ENCODE data around the gene MLLT6. TPM values are rescaled to one million over a fixed set of nuclear protein-coding genes. Genes with fewer than 3 reads are reported as not detected.

Gene MLLT6
- total and polyA plus RNA-seq, 2 of the 13 experiments (the other 11 are each of a cell fraction or from before 2014, with no cell fraction given) = 50.7 to 69.5 TPM

GRCh38 chr17:38681096-38681495, 24.0 kb upstream of the MLLT6 start (continued):
- TF ChIP-seq, protein P1, sequence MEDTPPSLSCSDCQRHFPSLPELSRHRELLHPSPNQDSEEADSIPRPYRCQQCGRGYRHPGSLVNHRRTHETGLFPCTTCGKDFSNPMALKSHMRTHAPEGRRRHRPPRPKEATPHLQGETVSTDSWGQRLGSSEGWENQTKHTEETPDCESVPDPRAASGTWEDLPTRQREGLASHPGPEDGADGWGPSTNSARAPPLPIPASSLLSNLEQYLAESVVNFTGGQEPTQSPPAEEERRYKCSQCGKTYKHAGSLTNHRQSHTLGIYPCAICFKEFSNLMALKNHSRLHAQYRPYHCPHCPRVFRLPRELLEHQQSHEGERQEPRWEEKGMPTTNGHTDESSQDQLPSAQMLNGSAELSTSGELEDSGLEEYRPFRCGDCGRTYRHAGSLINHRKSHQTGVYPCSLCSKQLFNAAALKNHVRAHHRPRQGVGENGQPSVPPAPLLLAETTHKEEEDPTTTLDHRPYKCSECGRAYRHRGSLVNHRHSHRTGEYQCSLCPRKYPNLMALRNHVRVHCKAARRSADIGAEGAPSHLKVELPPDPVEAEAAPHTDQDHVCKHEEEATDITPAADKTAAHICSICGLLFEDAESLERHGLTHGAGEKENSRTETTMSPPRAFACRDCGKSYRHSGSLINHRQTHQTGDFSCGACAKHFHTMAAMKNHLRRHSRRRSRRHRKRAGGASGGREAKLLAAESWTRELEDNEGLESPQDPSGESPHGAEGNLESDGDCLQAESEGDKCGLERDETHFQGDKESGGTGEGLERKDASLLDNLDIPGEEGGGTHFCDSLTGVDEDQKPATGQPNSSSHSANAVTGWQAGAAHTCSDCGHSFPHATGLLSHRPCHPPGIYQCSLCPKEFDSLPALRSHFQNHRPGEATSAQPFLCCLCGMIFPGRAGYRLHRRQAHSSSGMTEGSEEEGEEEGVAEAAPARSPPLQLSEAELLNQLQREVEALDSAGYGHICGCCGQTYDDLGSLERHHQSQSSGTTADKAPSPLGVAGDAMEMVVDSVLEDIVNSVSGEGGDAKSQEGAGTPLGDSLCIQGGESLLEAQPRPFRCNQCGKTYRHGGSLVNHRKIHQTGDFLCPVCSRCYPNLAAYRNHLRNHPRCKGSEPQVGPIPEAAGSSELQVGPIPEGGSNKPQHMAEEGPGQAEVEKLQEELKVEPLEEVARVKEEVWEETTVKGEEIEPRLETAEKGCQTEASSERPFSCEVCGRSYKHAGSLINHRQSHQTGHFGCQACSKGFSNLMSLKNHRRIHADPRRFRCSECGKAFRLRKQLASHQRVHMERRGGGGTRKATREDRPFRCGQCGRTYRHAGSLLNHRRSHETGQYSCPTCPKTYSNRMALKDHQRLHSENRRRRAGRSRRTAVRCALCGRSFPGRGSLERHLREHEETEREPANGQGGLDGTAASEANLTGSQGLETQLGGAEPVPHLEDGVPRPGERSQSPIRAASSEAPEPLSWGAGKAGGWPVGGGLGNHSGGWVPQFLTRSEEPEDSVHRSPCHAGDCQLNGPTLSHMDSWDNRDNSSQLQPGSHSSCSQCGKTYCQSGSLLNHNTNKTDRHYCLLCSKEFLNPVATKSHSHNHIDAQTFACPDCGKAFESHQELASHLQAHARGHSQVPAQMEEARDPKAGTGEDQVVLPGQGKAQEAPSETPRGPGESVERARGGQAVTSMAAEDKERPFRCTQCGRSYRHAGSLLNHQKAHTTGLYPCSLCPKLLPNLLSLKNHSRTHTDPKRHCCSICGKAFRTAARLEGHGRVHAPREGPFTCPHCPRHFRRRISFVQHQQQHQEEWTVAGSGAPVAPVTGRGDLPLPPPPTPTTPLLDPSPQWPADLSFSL (CRISPR knock-in tag; IDR thresholded peaks at IDR 0.05) = no peak

DNA sequence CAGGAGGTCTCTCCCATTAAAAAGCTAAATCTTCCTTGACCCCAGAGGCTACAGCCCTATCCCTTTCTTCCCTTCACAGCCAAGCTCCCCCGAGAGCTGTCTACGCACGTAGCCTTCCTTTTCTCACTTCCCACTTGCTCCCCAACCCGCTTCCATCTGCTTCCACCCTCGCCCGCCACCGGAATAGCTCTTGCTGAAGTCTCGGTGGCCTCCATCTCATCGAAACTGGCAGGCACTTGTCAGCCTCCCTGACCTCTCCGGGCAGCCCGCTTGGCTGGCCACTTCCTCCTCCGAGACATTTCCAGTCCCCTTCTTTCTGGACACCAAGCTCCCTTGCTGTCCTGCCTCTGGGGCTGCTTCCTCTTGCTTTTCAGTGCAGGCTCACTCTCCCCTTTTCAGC, 19.6 kb upstream of the MLLT6 start:
- CTCF ChIA-PET (ENCODE audit: low intra/inter-chr PET ratio, low total read pairs) = no interaction called here

More for the DNA sequence above, 19.6 kb upstream of the MLLT6 start:
- intact Hi-C loops (cut with micrococcal nuclease; ENCODE audit: unreplicated experiment) = no loop called here
- FAIRE-seq (no peak), ATAC-seq (peak; percentile 36; the same call in 2 of the 3 replicates), DNase-seq (ENCODE audit: low spot score) (no peak)
- WGBS (ENCODE audit: low lambda C conversion rate) = 44% methylated on average over 12 of the region's 12 CpGs
- H3K4me1 ChIP-seq (ENCODE audit: insufficient read depth, low read length) = peaks cover 25% of the 10 kb centered on the region
- no peaks in the 10 kb centered on the region for H3K36me3 ChIP-seq (replicated peaks in 1 of 2; ENCODE audit: control insufficient read depth in 1 of 2, insufficient read depth in 2 of 2, low read length in 2 of 2)
- no peaks in the 10 kb centered on the region for H3K9me3 ChIP-seq (ENCODE audit: low read length)
- H3K27ac ChIP-seq (ENCODE audit: extremely low read length, insufficient read depth, low read length) = no peak overlapping the region
- in situ Hi-C loops (cut with HindIII; ENCODE audit: extremely low pct_ligation_motif_present, low pct_unique_long_range_greater_than_20kb) = no loop called here
- H3K27me3 ChIP-seq (ENCODE audit: control insufficient read depth in 1 of 2, insufficient read depth in 2 of 2, low read length in 2 of 2) = peaks cover 2 to 16% of the 10 kb centered on the region in 2 experiments; a peak in 4 of 5 replicates
- no peak overlapping the region; the same call in 1 of the 2 replicates for H3K9ac ChIP-seq (ENCODE audit: insufficient read depth, low read depth, low read length)
- TF ChIP-seq, protein P2, sequence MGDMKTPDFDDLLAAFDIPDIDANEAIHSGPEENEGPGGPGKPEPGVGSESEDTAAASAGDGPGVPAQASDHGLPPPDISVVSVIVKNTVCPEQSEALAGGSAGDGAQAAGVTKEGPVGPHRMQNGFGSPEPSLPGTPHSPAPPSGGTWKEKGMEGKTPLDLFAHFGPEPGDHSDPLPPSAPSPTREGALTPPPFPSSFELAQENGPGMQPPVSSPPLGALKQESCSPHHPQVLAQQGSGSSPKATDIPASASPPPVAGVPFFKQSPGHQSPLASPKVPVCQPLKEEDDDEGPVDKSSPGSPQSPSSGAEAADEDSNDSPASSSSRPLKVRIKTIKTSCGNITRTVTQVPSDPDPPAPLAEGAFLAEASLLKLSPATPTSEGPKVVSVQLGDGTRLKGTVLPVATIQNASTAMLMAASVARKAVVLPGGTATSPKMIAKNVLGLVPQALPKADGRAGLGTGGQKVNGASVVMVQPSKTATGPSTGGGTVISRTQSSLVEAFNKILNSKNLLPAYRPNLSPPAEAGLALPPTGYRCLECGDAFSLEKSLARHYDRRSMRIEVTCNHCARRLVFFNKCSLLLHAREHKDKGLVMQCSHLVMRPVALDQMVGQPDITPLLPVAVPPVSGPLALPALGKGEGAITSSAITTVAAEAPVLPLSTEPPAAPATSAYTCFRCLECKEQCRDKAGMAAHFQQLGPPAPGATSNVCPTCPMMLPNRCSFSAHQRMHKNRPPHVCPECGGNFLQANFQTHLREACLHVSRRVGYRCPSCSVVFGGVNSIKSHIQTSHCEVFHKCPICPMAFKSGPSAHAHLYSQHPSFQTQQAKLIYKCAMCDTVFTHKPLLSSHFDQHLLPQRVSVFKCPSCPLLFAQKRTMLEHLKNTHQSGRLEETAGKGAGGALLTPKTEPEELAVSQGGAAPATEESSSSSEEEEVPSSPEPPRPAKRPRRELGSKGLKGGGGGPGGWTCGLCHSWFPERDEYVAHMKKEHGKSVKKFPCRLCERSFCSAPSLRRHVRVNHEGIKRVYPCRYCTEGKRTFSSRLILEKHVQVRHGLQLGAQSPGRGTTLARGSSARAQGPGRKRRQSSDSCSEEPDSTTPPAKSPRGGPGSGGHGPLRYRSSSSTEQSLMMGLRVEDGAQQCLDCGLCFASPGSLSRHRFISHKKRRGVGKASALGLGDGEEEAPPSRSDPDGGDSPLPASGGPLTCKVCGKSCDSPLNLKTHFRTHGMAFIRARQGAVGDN (CRISPR knock-in tag; IDR thresholded peaks at IDR 0.05) = peak; percentile 16; the same call in 1 of the 2 replicates
- no peak for TF ChIP-seq NFYB (CRISPR knock-in tag; IDR thresholded peaks at IDR 0.05)
- no peaks in the 10 kb centered on the region for H4K20me1 ChIP-seq (ENCODE audit: insufficient read depth, low read length)
- no TSS peak for BruUV-seq (replicated peaks)
- POLR2A ChIA-PET = interaction anchor here (0.6 to 1.7 kb wide), 3 partner anchors 18 to 67 kb away, joined by 3 read pairs; partner anchors contain the start of gene PSMB3
- no peak overlapping the region for H2AFZ ChIP-seq (ENCODE audit: low read length)
- no peaks in the 10 kb centered on the region for H3K79me2 ChIP-seq (ENCODE audit: insufficient read depth, low read length)
- peak overlapping the region; percentile 18 for H3K4me2 ChIP-seq (ENCODE audit: low read depth, low read length)
- H3K4me3 ChIP-seq (replicated peaks in 1 of 3; ENCODE audit: insufficient read depth in 1 of 3, low read depth in 2 of 3, low read length in 3 of 3) = no peak overlapping the region

All from HepG2 (cell line).